NK-92 (cell line): ENCODE measurements around the gene ABI2.
"Not testable (repeated sequence)": the region's sequence is repeated elsewhere in the genome, so short reads cannot be mapped to it uniquely, and the experiment has no call there.

Source experiments
- DNase-seq: peaks from one replicate; lab custom pipeline; 2025; ENCODE audit not compliant: unreplicated experiment; lab: John Stamatoyannopoulos, UW

The ABI2 gene

DNA sequence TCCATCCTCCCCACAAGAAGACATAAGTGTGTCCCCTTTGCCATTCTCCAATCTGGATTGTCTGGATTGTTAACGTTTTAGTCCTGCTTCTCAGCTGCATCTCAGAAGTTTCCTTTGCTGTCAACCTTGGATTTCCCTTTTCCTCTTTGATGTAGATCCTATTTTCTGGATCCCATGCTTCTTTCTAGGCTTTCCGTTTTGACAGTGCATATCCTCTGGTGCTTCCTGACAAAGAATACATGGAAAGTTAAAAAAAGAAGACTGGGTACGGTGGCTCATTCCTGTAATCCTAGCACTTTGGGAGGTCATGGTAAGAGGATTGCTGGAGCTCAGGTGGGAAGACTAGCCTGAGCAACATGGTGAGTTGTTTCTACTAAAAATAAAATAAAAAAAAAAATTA is 26.8 kb downstream of the ABI2 start:
- DNase-seq = no peak

DNA sequence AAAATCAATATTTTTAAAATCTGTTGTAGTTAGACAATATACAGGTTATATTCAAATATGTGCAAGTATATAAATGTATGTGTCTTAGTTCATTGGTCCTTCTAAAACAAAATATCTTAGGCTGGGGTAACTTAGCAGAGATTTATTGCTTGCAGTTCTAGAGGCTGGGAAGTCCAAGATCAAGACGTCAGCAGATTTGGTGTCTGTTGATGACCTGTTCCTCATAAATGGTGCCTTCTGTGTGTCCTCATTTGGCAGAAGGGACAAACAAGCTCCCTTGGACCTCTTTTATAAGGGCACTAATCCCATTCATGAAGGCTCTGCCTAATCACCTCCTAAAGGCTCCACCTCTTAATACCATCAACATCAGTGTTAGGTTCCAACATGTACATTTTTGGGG is 31.3 kb downstream of the ABI2 start:
- no peak for DNase-seq

DNA sequence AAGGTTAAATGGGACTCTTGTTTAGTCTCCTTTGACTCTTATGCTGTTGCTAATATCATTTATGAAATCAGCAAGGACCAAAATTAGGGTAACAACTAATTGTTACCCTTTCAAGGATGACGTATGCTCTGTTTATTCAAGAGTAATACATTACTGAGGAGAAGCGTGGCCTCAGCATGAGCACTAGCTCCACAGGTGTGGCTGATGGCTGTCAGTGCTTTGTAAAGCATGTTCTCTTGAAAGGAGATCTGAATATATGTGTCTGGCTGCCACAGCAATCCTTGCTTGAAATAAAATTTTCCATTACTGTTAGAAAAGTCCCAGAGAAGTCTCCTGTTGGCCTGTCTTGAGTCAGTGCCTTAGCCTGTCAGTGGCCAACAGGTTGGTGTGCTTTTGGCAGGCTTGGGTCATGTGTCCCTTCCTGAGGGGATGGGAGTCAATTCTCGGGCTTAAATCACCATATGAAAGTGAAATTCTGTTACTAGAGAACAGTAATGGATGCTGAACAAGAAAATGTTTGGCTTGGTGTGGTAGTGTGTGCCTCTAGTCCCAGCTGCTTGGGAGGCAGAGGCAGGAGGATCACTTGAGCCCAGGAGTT is 32.7 kb downstream of the ABI2 start:
- DNase-seq = no peak

DNA sequence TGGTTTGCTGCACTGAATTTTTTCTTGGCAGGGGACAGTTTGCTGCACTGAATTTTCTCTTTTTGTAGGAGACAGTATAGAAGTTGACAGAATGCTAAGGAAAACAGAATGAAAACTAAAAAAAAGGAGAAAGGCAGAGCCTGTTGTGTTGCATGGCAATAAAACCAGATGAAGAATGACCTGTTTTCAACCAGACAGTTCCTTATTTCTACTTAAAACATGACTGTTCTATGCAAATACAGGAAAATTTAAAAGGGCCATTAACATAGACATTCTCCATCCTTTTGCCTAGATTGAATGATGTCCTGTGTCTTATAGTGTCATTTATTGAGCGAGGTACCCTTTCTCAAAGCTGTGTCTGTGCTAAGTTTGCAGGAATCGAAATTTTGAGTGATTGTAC is 33.3 kb downstream of the ABI2 start:
- DNase-seq = no peak

DNA sequence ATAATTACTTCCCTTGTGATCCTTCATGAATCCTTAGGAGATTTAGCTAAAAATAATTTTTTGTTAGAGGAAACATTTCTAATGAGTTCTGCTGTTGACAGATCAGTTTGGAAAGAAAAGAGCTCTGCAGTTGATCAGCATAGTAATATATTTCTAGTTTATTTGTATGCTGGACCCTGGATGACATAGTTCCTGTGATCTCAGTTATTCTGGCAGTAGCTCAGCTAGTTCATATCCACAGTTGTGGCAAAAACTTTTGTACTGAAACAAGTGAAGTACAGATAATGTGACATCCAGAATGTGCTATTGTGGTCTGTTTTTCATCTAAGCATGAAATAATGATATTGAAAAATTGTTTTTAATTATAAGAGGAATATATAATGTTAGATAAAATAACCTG is 33.7 kb downstream of the ABI2 start:
- DNase-seq = no peak

DNA sequence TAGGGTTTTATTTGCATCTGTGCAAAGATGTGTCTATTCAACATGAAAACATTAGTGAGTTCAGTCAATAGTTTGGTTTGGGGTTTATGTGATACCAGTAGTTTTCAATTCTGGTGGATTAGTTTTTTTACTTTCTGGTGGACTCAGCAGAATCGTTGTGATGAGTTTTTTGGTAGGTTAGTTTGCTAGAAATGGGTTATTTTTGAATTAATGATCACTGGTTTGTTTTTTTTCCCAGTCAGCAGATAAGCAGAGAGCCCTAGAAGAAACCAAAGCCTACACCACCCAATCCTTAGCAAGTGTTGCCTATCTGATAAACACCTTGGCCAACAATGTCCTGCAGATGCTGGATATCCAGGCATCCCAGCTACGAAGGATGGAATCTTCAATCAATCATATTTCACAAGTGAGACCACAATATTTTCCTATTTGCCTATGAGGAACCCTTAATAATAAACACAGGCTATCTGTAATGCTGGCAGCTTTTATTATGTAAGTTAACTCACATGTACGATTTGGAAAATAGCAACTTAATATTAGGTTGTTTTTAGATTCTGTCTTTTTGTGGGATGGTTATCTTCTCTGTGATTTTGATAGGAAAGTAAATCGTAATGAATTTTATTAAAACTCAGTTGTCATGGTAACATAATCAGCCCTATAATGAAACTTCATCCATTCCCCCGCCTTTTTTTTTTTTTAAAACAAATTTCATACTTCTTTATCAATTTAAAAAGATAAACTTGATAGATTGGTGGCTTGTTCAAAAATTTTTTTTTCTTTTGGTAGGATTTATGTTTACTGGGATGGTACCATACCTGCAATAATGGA is 38.7 kb downstream of the ABI2 start:
- no peak for DNase-seq

DNA sequence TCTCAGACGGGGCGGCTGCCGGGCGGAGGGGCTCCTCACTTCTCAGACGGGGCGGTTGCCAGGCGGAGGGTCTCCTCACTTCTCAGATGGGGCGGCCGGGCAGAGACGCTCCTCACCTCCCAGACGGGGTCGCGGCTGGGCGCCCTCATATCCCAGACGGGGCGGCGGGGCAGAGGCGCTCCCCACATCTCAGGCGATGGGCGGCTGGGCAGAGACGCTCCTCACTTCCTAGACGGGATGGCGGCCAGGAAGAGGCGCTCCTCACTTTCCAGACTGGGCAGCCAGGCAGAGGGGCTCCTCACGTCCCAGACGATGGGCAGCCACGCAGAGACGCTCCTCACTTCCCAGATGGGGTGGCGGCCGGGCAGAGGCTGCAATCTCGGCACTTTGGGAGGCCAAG is 44.5 kb downstream of the ABI2 start:
- DNase-seq = not testable (repeated sequence)

DNA sequence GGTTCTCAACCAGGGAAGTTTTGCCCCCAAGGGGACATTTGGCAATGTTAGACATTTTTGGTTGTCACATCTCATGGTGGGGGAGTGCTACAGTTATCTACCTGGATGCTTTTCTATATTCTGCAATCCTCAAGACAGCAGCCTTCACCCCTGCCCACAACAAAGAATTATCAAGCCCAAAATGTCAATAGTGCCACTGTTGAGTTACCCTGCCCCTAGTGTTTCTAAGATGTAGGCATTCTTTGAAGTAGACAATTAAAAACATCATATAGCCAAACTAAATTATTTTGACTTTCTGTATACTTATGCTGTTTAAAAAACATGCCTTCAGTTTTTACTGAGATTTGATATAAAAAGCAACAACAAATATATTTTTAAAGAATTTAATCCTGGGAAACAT is 48.0 kb downstream of the ABI2 start:
- DNase-seq = no peak

DNA sequence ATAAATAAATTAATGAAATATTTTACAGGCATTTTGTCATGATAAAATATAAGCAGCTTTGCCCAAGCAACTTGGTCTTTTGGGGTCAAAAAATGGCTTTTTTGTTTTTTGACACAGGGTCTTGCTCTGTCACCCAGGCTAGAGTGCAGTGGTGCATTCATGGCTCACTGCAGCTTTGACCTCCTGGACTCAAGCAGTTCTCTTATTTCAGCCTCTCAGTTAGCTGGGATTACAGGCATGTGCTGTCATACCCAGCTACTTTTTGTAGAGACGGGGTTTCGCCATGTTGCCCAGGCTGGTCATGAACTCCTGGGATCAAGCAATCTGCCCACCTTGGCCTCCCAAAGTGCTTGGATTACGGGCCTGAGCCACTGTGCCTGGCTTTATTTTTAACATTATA is 51.0 kb downstream of the ABI2 start:
- no peak for DNase-seq

DNA sequence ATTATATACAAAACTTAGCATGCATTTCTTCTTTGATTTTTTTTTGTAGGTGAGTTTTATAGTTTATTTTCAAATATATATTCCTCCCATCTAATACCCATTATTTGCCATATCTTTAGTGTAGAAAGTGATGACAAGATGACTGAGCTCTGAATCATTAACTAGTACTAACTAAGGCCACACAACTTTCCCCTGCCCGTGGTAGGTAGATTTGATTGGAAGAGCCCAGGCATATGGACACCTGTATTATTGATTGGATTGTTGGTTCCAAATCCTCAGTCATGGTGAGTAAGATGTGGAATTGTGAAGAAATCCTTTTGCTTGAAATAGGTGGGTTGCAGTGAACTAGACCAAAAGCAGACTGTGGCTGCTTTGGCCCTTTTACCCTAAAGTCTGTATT is 54.8 kb downstream of the ABI2 start:
- DNase-seq = no peak

DNA sequence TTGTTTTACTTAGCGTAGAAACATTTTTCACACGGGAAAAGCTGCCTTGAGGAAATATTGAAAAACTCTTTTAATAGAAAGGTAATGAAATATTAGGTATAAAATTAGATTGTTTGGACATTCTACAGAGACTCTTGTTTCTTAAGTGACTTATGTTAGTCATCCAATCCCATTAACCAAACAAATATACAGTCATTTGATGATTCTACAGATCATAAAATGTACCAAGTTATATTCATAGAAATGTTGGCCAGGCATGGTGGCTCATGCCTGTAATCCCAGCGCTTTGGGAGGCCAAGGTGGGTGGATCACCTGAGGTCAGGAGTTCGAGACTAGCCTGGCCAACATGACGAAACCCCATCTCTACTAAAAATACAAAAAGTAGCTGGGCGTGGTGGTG is 60.0 kb downstream of the ABI2 start:
- not testable (repeated sequence) for DNase-seq

DNA sequence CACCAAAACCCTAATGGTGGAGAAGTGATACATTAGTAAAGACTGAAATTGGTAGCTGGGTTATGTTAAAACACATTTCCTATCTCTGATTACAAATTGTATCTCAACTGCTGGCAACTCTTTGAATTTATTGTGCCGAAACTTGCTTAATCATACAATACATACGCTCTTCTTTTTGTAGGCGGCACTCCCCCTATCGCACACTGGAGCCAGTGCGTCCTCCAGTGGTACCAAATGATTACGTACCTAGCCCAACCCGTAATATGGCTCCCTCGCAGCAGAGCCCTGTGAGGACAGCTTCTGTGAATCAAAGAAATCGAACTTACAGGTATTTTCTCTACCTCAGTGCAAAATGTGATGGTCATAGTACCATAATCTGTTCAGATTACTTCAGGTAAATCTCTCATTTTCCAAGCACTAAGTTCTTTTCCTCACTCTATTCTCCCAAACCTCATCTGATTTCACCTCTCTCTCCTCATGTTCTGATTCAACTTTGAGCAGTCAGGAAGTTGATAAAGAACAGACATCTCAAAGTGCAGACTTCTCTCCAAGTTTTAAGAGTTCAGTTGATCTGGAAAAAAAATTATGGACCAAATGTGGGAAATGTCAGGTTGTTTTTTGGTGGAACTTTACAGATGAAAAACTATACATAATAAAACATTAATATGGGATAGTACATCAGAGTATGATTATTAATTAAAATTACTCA is 66.5 kb downstream of the ABI2 start:
- no peak for DNase-seq

DNA sequence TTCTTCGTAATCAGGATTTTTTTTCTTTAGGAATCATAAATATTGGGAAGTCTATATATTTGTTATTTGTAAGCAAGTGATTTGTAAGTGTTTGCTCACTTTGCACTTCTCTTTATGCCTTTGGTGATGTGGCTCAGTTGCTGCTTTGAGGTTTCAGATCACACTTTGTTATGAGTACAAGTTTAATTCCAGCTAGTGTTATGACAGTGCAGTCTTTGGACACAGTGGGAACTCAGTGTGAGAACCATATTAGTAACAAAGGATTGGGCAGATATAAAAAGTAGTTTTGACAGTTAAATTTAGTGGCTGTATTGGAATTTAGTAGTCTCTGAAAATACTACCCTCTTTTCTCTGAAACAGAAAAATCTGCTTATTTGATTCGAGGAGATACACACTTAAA is 67.7 kb downstream of the ABI2 start:
- DNase-seq = no peak

DNA sequence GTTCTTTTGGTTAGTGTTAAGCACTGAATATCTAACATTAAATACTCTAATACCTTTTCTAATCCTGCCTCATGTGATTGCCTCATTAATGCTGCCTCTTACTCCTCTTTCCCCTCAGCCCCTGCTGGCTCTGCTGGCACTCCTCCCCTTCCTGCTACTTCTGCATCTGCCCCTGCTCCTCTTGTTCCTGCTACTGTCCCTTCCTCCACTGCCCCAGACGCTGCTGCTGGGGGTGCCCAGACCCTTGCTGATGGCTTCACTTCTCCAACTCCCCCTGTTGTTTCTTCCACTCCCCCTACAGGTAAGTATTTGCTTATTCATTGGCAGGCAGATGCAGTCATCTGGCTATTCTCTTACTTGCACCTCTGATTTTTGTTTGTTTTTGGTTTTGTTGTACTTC is 68.5 kb downstream of the ABI2 start:
- DNase-seq = no peak

DNA sequence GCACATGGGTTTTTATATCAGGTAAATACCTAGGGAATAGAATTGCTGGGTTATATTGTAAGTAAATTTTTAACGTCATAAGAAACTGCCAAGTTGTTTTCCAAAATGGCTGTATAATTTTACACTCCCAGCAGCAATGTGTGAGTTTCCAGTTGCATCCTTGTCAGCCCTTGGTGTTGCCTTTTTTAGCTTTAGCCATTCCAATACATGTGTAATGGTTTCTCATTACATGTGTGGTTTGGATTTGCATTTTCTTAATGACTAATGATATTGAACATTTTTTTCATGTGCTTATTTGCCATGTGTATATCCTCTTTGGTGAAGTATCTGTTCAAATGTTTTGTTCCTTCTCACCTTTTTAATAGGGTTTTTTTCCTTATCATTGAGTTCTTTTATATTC is 70.8 kb downstream of the ABI2 start:
- DNase-seq = no peak

DNA sequence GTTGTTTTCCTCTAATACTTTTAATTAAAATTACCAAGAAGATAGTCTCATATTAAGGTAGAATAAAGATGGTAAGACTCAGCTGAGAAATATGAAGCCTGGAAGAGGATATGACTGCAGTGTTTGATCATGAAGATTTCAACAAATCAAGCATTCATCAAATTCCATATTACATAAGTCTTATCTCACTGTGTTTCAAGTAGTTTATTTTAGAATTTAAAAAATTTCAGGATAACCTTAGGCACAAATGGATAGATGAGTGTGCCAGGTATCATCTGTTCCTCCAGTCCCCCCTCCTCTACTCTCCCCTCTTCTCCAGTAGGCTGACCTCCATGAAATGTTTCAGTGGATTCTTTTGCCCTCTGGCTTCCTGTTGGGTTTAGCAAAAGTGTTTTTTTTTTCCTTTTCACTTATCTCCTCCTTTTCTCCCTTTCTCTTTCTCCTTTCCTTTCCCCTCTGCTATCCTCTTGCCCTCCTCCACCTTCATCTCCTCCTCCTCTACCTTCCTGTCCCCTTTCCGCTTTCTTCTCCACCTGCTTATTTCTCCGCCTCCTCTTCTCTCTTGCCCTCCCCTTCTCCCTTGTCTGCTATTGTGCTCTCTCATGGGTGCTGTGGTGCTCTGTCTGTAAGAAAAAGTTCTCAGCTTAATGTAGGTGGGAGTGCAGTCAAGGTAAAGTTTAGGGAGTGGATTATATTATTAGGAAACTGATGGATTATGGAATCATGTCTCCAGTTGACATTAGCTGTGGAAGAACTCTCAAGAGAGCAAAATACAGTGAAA is 72.8 kb downstream of the ABI2 start:
- no peak for DNase-seq

DNA sequence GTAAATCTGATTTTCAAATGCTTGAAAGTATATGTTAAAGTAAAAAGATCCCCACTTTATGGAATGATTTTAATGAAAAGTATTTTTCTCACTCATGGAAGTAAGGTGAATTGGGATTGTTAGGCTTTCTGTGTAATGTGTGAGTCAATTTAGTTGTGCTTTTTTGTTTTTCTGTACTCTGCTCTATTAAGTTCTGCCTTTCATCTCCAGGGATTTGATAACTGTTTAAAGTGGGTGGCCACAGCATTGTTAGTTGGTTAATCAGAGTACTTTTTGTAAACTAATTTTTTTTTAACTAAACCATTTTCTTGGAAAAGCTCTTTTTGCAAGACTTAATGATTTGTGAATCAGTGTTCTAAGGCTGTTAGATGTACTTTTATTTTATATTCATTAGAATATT is 76.8 kb downstream of the ABI2 start:
- DNase-seq = no peak

DNA sequence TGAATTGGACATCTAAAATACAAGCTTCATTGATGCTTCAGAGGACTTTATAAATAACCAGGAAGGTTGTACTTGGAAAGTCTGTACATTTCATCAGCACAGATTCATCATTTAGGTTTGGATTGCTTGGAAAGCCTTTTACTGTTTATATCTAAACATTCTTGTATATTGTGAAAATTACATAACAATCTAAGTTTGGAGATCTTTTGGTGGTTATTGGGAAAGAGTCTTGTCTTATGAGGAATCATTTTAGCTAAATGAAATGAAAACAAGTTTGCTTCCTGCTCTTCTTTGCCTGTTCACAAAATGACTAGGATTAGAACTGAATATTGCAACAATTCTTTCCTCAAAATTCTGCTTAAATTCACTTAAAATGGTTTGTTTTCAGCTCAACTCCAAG is 79.3 kb downstream of the ABI2 start:
- DNase-seq = no peak

DNA sequence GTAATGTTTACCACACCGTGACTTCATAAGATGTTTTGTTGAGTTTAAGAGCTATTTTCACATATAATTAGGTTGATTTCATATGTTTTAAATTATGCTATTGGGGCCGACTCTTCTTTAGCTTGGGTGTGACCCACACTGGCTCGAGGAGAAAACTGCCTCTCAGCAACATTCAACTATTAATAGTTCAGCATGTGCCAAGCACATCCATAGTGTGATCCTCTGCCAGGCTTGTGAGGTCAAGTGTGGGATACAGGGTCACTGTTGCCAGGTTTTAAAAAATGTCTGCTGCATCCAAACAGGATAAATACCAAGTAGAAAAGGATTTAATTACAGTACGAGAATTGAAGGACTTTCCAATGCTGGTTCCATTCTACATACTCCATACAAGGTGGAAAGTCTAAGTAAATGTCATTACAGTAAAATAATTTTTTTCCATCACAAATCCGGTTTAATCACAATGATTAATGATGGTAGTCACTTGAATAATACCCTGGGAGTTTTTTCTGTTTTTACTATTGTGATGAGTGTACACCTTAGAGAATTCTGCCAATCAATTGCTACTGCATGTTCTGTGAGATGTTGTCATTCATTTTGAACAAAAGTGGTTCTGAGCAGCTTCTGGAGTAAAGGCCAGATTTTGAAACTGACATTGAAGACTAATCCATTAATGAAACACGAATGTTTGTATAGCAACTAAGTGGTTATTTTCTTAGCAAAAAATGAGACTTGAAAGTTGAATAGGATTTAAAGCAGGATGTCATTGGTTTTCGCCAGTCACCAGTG is 84.5 kb downstream of the ABI2 start:
- DNase-seq = no peak

DNA sequence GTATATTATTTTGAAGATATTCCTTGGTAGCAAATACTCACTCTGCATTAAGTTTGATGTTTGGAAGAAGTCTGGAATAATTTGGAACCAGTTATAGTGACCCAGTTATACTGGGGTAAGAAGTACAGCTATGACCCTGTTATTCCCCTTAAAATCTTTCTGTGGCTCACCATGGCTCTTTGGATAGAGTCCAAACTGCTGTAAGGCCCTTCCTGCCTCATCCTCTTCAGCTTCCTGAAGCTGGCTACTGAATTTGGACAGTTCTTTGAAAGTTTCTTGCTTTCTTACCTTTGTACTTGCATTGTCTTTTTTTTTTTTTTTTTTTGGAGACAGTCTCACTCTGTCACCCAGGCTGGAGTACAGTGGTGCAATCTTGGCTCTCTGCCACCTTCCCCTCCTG is 85.6 kb downstream of the ABI2 start:
- no peak for DNase-seq

DNA sequence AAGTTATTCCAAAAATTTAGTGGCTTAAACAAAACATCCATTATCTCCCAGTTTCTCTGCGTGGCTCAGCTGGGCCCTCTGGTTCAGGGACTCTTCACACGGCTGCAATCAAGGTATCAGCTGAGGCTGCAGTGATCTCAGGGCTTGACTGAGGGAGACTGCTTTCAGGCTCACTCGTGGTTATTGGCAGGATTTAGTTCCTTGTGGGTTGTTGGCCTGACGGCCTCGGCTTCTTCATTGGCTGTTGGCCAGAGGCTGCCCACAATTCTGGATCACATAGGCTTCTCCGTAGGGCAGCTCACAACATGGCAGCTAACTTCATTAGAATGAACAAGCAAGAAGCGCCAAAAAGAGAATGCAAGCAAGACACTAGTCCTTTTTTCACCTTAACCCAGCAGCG is 90.1 kb downstream of the ABI2 start:
- DNase-seq = no peak
